ENCODE data around the gene SPATA20. TPM values are rescaled to one million over a fixed set of nuclear protein-coding genes. Genes with fewer than 3 reads are reported as not detected.

Gene SPATA20
- total RNA-seq, 1 experiment from 2014 or later: 33.2 TPM

GRCh38 chr17:50587571-50587970, 40.6 kb downstream of the SPATA20 start:
- no TSS peak for BruUV-seq (replicated peaks)
- intact Hi-C loops (cut with micrococcal nuclease; ENCODE audit: unreplicated experiment): no loop called here
- no peak for DNase-seq
- H3K9me3 Mint-ChIP-seq (ENCODE audit: low read depth, unreplicated experiment): no peaks in the 10 kb centered on the region
- CTCF ChIA-PET: interaction anchor here (1.2 kb wide), 1 partner anchor 11 kb away, joined by 3 read pairs; no protein-coding TSS in a partner anchor
- H3K36me3 Mint-ChIP-seq (ENCODE audit: insufficient read depth, unreplicated experiment): peaks cover 4% of the 10 kb centered on the region
- no peak overlapping the region for H3K27ac Mint-ChIP-seq (ENCODE audit: unreplicated experiment)
- no peak for TF ChIP-seq CTCF (IDR thresholded peaks at IDR 0.05; ENCODE audit: unreplicated experiment)
- peaks cover 11% of the 10 kb centered on the region for H3K4me1 Mint-ChIP-seq (ENCODE audit: low read depth, unreplicated experiment)
- peaks cover 92% of the 10 kb centered on the region for H3K27me3 Mint-ChIP-seq (ENCODE audit: unreplicated experiment)
- H3K4me3 Mint-ChIP-seq (ENCODE audit: low read depth, unreplicated experiment): no peak overlapping the region

GRCh38 chr17:50588391-50589049, 41.5 kb downstream of the SPATA20 start:
- H3K36me3 Mint-ChIP-seq (ENCODE audit: insufficient read depth, unreplicated experiment): peaks cover 4% of the 10 kb centered on the region
- H3K9me3 Mint-ChIP-seq (ENCODE audit: low read depth, unreplicated experiment): no peaks in the 10 kb centered on the region
- CTCF ChIA-PET: interaction anchor here (0.6 kb wide), 1 partner anchor 343 kb away, joined by 4 read pairs; no protein-coding TSS in a partner anchor
- intact Hi-C loops (cut with micrococcal nuclease; ENCODE audit: unreplicated experiment): no loop called here
- peaks cover 91% of the 10 kb centered on the region for H3K27me3 Mint-ChIP-seq (ENCODE audit: unreplicated experiment)
- H3K4me1 Mint-ChIP-seq (ENCODE audit: low read depth, unreplicated experiment): peaks cover 11% of the 10 kb centered on the region
- no peak for TF ChIP-seq CTCF (IDR thresholded peaks at IDR 0.05; ENCODE audit: unreplicated experiment)
- no peak overlapping the region for H3K27ac Mint-ChIP-seq (ENCODE audit: unreplicated experiment)
- no peak for DNase-seq
- no peak overlapping the region for H3K4me3 Mint-ChIP-seq (ENCODE audit: low read depth, unreplicated experiment)
- no TSS peak for BruUV-seq (replicated peaks)

- DNase-seq: no peak
- H3K4me1 Mint-ChIP-seq (ENCODE audit: low read depth, unreplicated experiment): peaks cover 11% of the 10 kb centered on the region
- BruUV-seq (replicated peaks): no TSS peak
- no peak overlapping the region for H3K4me3 Mint-ChIP-seq (ENCODE audit: low read depth, unreplicated experiment)
- no peak overlapping the region for H3K27ac Mint-ChIP-seq (ENCODE audit: unreplicated experiment)
- CTCF ChIA-PET: interaction anchor here (0.6 kb wide), 1 partner anchor 342 kb away, joined by 4 read pairs; no protein-coding TSS in a partner anchor
- peaks cover 4% of the 10 kb centered on the region for H3K36me3 Mint-ChIP-seq (ENCODE audit: insufficient read depth, unreplicated experiment)
- H3K27me3 Mint-ChIP-seq (ENCODE audit: unreplicated experiment): peaks cover 89% of the 10 kb centered on the region
- no peaks in the 10 kb centered on the region for H3K9me3 Mint-ChIP-seq (ENCODE audit: low read depth, unreplicated experiment)
- TF ChIP-seq CTCF (IDR thresholded peaks at IDR 0.05; ENCODE audit: unreplicated experiment): no peak
- intact Hi-C loops (cut with micrococcal nuclease; ENCODE audit: unreplicated experiment): no loop called here
Measured at GRCh38 chr17:50589095-50589705, 42.2 kb downstream of the SPATA20 start.

- Mint-ChIP-seq H3K4me3 (ENCODE audit: low read depth, unreplicated experiment) (no peak overlapping the region), H3K36me3 (ENCODE audit: insufficient read depth, unreplicated experiment) (peaks cover 4% of the 10 kb centered on the region), H3K9me3 (ENCODE audit: low read depth, unreplicated experiment) (no peaks in the 10 kb centered on the region), H3K4me1 (ENCODE audit: low read depth, unreplicated experiment) (peaks cover 11% of the 10 kb centered on the region), H3K27ac (ENCODE audit: unreplicated experiment) (no peak overlapping the region), H3K27me3 (ENCODE audit: unreplicated experiment) (peaks cover 89% of the 10 kb centered on the region)
- no peak for TF ChIP-seq CTCF (IDR thresholded peaks at IDR 0.05; ENCODE audit: unreplicated experiment)
- BruUV-seq (replicated peaks): no TSS peak
- CTCF ChIA-PET: no interaction called here
- intact Hi-C loops (cut with micrococcal nuclease; ENCODE audit: unreplicated experiment): no loop called here
- no peak for DNase-seq
Measured at GRCh38 chr17:50590946-50591737, 44.2 kb downstream of the SPATA20 start.
